Endodermal cell (in vitro differentiated cells): ENCODE data around the gene CIB4. TPM values are rescaled to one million over a fixed set of nuclear protein-coding genes. Genes with fewer than 3 reads are reported as not detected.

Experiments
- DNase-seq: peaks from one replicate; pipeline ENCODE4 v3.0.0-alpha.2; 2017
- H3K27ac ChIP-seq: 2 replicates; pipeline ENCODE4 v1.5.1; 2013; ENCODE audit warnings: mild to moderate bottlenecking, low read depth, low read length, moderate library complexity
- H3K27me3 ChIP-seq: 2 replicates; pipeline ENCODE4 v1.6.1; 2013; ENCODE audit warnings: mild to moderate bottlenecking, low read length, moderate library complexity; ENCODE audit not compliant: insufficient read depth, control insufficient read depth, poor library complexity, severe bottlenecking
- H3K36me3 ChIP-seq: 2 replicates; pipeline ENCODE4 v1.7.0; 2013; ENCODE audit warnings: mild to moderate bottlenecking, low read length, moderate library complexity; ENCODE audit not compliant: control insufficient read depth, insufficient read depth
- H3K4me1 ChIP-seq: one replicate; pipeline ENCODE4 v1.7.0; 2013; ENCODE audit warnings: low read length; ENCODE audit not compliant: control insufficient read depth, insufficient read depth
- H3K4me3 ChIP-seq: 2 replicates; pipeline ENCODE4 v1.5.1; 2013; ENCODE audit warnings: mild to moderate bottlenecking, low read length, moderate library complexity
- H3K9ac ChIP-seq: 2 replicates; pipeline ENCODE4 v1.6.1; 2013; ENCODE audit warnings: mild to moderate bottlenecking, low read length, moderate library complexity; ENCODE audit not compliant: poor library complexity, severe bottlenecking; ENCODE audit errors: extremely low read depth
- H3K9me3 ChIP-seq: 2 replicates; pipeline ENCODE4 v1.6.1; 2013; ENCODE audit warnings: mild to moderate bottlenecking, low read length, moderate library complexity; ENCODE audit not compliant: control insufficient read depth
- H3K27ac Mint-ChIP-seq: 2 replicates; pipeline ENCODE4 v1.8.0; 2020; ENCODE audit warnings: mixed read lengths
- H3K27me3 Mint-ChIP-seq: 2 replicates; pipeline ENCODE4 v1.8.0; 2021; ENCODE audit warnings: mild to moderate bottlenecking, mixed read lengths; ENCODE audit not compliant: insufficient read depth
- H3K36me3 Mint-ChIP-seq: 2 replicates; pipeline ENCODE4 v1.8.0; 2020; ENCODE audit warnings: low read depth, mixed read lengths
- H3K4me1 Mint-ChIP-seq: 2 replicates; pipeline ENCODE4 v1.8.0; 2020; ENCODE audit warnings: mixed read lengths
- H3K4me3 Mint-ChIP-seq: 2 replicates; pipeline ENCODE4 v1.8.0; 2020; ENCODE audit warnings: mild to moderate bottlenecking, moderate library complexity, mixed read lengths
- H3K9me3 Mint-ChIP-seq: 2 replicates; pipeline ENCODE4 v1.8.0; 2020; ENCODE audit warnings: mild to moderate bottlenecking, mixed read lengths
- CTCF ChIP-seq: fragments of 200-600 bp; sonication (generic); conservative IDR thresholded peaks from 2 replicates; pipeline ENCODE4 v1.5.0; 2021; ENCODE audit warnings: antibody characterized with exemption, mild to moderate bottlenecking
- WGBS, 2 experiments: methylation state at CpG; one replicate each; pipeline versions ENCODE4 v1.1.5 to v1.1.7; 2013; ENCODE audit warnings: missing lambda C conversion rate in 2 of 2, mixed read lengths in 1 of 2; ENCODE audit not compliant: insufficient coverage in 1 of 2, insufficient read length in 1 of 2; 5-methylcytosine and 5-hydroxymethylcytosine counted together
- total RNA-seq, 2 donors: library from RNA; stranded (reverse); fragmentation: NEBNext Ultra II Directional in 1 of 2; extraction: Animal tissue kit (Norgen Biotek cat#: 25700) in 1 of 2; gene quantifications; 2 replicates in 1 of 2; 3 replicates in 1 of 2; pipeline ENCODE4 v1.2.1, GENCODE V29; 2021

CIB4 gene
- total RNA-seq, 2 donors from 2014 or later, result not detected

- H3K4me1 Mint-ChIP-seq, result peaks cover 30% of the 10 kb centered on the region
- no peaks in the 10 kb centered on the region for H3K27me3 Mint-ChIP-seq
- 77 to 80% methylated on average over 5 to 7 of the region's 7 CpGs for WGBS, 2 experiments
These were observed 30.4 kb downstream of the CIB4 start for GRCh38 chr2:26610504-26611335.

GRCh38 chr2:26609839-26610277 is 31.3 kb downstream of the CIB4 start:
- Mint-ChIP-seq H3K4me1 (peaks cover 30% of the 10 kb centered on the region), H3K4me3 (no peak overlapping the region), H3K36me3 (no peaks in the 10 kb centered on the region), H3K27ac (no peak overlapping the region), H3K9me3 (no peaks in the 10 kb centered on the region), H3K27me3 (peaks cover 2% of the 10 kb centered on the region)
- peak; percentile 64 for DNase-seq
- no peak overlapping the region for H3K27ac ChIP-seq
- no peaks in the 10 kb centered on the region for H3K9me3 ChIP-seq
- no peak for TF ChIP-seq CTCF
- H3K27me3 ChIP-seq, result no peaks in the 10 kb centered on the region
- WGBS, 2 experiments, result 75 to 80% methylated on average over 8 to 10 of the region's 10 CpGs
- H3K4me1 ChIP-seq, result peaks cover 4% of the 10 kb centered on the region
- H3K36me3 ChIP-seq, result no peaks in the 10 kb centered on the region
- no peak overlapping the region for H3K4me3 ChIP-seq
- no peak overlapping the region for H3K9ac ChIP-seq

More at GRCh38 chr2:26610504-26611335, 30.4 kb downstream of the CIB4 start:
- Mint-ChIP-seq H3K36me3 (no peaks in the 10 kb centered on the region), H3K27ac (no peak overlapping the region), H3K9me3 (no peaks in the 10 kb centered on the region), H3K4me3 (no peak overlapping the region)
- DNase-seq, result no peak
- Histone ChIP-seq H3K4me1 (peaks cover 4% of the 10 kb centered on the region), H3K4me3 (no peak overlapping the region), H3K27ac (no peak overlapping the region), H3K27me3 (no peaks in the 10 kb centered on the region), H3K9ac (no peak overlapping the region), H3K9me3 (no peaks in the 10 kb centered on the region), H3K36me3 (no peaks in the 10 kb centered on the region)
- TF ChIP-seq CTCF, result no peak

GRCh38 chr2:26609205-26609631 is 31.9 kb downstream of the CIB4 start:
- H3K9ac ChIP-seq, result no peak overlapping the region
- Mint-ChIP-seq H3K4me1 (peaks cover 30% of the 10 kb centered on the region), H3K4me3 (no peak overlapping the region), H3K27me3 (peaks cover 2% of the 10 kb centered on the region), H3K36me3 (no peaks in the 10 kb centered on the region), H3K27ac (no peak overlapping the region), H3K9me3 (no peaks in the 10 kb centered on the region)
- H3K9me3 ChIP-seq, result peaks cover 6% of the 10 kb centered on the region
- H3K27me3 ChIP-seq, result no peaks in the 10 kb centered on the region
- no peak overlapping the region for H3K4me3 ChIP-seq
- DNase-seq, result no peak
- 78 to 91% methylated on average over 3 to 6 of the region's 7 CpGs for WGBS, 2 experiments
- H3K27ac ChIP-seq, result no peak overlapping the region
- H3K36me3 ChIP-seq, result no peaks in the 10 kb centered on the region
- H3K4me1 ChIP-seq, result peaks cover 4% of the 10 kb centered on the region
- TF ChIP-seq CTCF, result no peak
